Glutamatergic neuron (in vitro differentiated cells): ENCODE data around the gene NAPEPLD. TPM values are rescaled to one million over a fixed set of nuclear protein-coding genes. Genes with fewer than 3 reads are reported as not detected.

ENCODE experiments used
- DNase-seq: peaks from one replicate; pipeline ENCODE4 v3.0.0; 2022
- H3K27ac Mint-ChIP-seq: one replicate; pipeline ENCODE4 v1.8.0; 2020; ENCODE audit warnings: mild to moderate bottlenecking, mixed read lengths, inconsistent platforms; ENCODE audit not compliant: unreplicated experiment
- H3K27me3 Mint-ChIP-seq: one replicate; pipeline ENCODE4 v1.8.0; 2020; ENCODE audit warnings: mild to moderate bottlenecking, moderate library complexity, mixed read lengths, inconsistent platforms; ENCODE audit not compliant: unreplicated experiment
- H3K36me3 Mint-ChIP-seq: one replicate; pipeline ENCODE4 v1.8.0; 2020; ENCODE audit warnings: mild to moderate bottlenecking, mixed read lengths, inconsistent platforms; ENCODE audit not compliant: unreplicated experiment
- H3K4me1 Mint-ChIP-seq: one replicate; pipeline ENCODE4 v1.8.0; 2020; ENCODE audit warnings: mild to moderate bottlenecking, low read depth, mixed read lengths, inconsistent platforms; ENCODE audit not compliant: unreplicated experiment
- H3K4me3 Mint-ChIP-seq: one replicate; pipeline ENCODE4 v1.8.0; 2020; ENCODE audit warnings: mild to moderate bottlenecking, mixed read lengths, inconsistent platforms; ENCODE audit not compliant: unreplicated experiment
- H3K9me3 Mint-ChIP-seq: one replicate; pipeline ENCODE4 v1.8.0; 2020; ENCODE audit warnings: mild to moderate bottlenecking, moderate library complexity, mixed read lengths, inconsistent platforms; ENCODE audit not compliant: unreplicated experiment
- total RNA-seq: library from RNA; stranded (reverse); fragmentation: NEBNext Ultra II Directional; extraction: Animal tissue kit (Norgen Biotek cat#: 25700); gene quantifications from one replicate; pipeline ENCODE4 v1.2.1, GENCODE V29; 2021; ENCODE audit not compliant: unreplicated experiment
- TF ChIP-seq, protein P1 (sequence below): fragments of 200-600 bp; sonication (generic); IDR thresholded peaks from one replicate; pipeline ENCODE4 v1.5.0; 2021; ENCODE audit not compliant: partially characterized antibody, unreplicated experiment

The NAPEPLD gene
- total RNA-seq, 1 donor from 2014 or later: 6.5 TPM

DNA sequence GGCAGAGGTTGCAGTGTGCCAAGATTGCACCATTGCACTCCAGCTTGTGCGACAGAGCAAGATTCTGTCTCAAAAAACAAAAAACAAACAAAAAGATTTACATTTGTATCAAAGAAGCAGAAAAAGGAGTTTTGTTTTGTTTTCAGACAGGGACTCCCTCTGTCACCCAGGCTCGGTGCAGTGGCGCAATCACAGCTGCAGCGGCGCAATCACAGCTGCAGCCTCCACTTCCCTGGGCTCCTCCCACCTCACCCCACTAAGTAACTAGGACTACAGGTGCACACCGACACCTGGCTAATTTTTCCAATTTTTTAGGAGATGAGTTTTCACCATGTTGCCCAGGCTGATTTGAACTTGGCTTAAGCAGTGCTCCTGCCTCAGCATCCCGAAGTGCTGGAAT, 72.1 kb downstream of the NAPEPLD start:
- Mint-ChIP-seq H3K4me3 (no peak overlapping the region), H3K27ac (no peak overlapping the region), H3K36me3 (no peaks in the 10 kb centered on the region), H3K4me1 (peaks cover 12% of the 10 kb centered on the region), H3K27me3 (peaks cover 12% of the 10 kb centered on the region), H3K9me3 (peaks cover 3% of the 10 kb centered on the region)
- TF ChIP-seq, protein P1, sequence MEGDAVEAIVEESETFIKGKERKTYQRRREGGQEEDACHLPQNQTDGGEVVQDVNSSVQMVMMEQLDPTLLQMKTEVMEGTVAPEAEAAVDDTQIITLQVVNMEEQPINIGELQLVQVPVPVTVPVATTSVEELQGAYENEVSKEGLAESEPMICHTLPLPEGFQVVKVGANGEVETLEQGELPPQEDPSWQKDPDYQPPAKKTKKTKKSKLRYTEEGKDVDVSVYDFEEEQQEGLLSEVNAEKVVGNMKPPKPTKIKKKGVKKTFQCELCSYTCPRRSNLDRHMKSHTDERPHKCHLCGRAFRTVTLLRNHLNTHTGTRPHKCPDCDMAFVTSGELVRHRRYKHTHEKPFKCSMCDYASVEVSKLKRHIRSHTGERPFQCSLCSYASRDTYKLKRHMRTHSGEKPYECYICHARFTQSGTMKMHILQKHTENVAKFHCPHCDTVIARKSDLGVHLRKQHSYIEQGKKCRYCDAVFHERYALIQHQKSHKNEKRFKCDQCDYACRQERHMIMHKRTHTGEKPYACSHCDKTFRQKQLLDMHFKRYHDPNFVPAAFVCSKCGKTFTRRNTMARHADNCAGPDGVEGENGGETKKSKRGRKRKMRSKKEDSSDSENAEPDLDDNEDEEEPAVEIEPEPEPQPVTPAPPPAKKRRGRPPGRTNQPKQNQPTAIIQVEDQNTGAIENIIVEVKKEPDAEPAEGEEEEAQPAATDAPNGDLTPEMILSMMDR: no peak
- no peak for DNase-seq

DNA sequence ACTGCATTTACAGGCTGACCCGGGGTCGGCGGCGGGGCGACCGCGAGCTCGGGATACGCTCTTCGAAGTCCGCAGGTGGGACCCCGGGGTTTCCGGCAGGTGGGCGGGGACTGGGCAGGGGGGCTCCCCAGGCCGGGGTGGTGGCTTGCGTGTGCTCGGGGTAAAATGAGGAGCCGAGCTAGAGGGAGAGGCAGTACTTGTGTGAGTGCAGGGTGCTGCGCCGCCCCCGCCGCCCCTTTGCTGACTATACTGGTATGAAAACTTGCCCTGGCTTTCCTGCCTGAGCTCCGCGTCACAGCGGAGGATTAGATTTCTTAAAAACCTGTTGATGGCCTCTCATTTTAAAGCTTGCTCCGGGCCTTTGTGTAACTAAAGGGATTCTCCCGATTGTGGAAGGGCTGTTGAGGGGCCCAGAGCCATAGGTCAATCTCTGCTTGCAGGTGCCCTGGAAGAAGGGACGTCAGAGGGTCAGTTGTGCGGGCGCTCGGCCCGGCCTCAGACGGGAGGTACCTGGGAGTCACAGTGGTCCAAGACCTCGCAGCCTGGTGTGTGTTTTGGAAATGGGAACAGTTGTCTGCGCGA, 73.5 kb downstream of the NAPEPLD start:
- Mint-ChIP-seq H3K9me3 (peaks cover 3% of the 10 kb centered on the region), H3K4me3 (peak overlapping the region; percentile 95), H3K27me3 (peaks cover 12% of the 10 kb centered on the region), H3K36me3 (no peaks in the 10 kb centered on the region), H3K4me1 (peaks cover 12% of the 10 kb centered on the region), H3K27ac (peak overlapping the region; percentile 78)
- TF ChIP-seq, protein P1: no peak
- DNase-seq: peak; percentile 56

DNA sequence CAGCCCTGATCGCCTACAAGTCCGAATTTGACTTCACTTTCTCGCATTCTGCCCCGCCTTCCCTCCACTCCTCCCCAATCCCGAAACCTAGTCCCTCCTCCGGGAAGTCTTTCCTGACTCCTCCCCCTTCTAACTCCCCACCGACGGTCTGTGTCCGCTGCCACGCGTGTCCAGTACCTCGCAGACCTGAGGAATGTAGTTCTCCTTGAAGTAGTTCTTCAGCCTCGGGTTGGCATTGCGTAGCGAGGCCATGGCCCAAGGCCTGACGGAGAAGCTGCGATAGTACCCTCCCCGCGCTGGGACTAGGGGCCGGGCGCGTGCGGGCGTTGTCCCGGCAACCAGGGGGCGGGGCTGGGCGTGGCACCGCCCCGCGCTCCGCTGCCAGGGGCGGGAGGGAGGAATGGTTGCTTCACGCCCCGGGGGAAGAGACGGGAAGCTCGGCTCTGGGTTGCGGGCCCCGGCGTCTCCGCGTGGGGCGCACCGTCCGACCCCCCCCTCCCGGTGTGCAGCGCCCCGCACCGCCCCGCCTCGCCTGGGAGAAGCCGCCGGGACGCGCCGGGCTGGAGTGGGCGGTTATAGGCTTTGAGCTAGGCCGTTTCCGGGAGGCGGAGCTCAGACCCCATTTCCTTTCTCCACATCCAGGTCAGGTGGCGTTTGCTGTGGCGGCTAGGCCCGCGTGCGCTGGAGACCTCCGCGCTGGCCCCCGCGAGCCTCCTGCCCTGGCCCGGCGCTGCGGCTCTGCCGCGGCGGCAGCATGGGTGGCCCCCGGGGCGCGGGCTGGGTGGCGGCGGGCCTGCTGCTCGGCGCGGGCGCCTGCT, 74.2 kb downstream of the NAPEPLD start, which contains the start of the genes ARMC10 and FBXL13:
Gene ARMC10 (plus strand): TSS at position 622 of the 818 bp plus-strand sequence. CDS start 133 bp downstream, at position 755.
Gene FBXL13 (minus strand): TSS at position 278 of the 818 bp plus-strand sequence.
- peaks cover 12% of the 10 kb centered on the region for H3K27me3 Mint-ChIP-seq
- no peaks in the 10 kb centered on the region for H3K36me3 Mint-ChIP-seq
- peak within 1 kb of the TSS; percentile 78 for H3K27ac Mint-ChIP-seq
- peak; percentile 92 for DNase-seq
- peaks cover 3% of the 10 kb centered on the region for H3K9me3 Mint-ChIP-seq
- peak within 1 kb of the TSS; percentile 98 for H3K4me3 Mint-ChIP-seq
- TF ChIP-seq, protein P1: peak; percentile 34
- H3K4me1 Mint-ChIP-seq: peaks cover 12% of the 10 kb centered on the region

DNA sequence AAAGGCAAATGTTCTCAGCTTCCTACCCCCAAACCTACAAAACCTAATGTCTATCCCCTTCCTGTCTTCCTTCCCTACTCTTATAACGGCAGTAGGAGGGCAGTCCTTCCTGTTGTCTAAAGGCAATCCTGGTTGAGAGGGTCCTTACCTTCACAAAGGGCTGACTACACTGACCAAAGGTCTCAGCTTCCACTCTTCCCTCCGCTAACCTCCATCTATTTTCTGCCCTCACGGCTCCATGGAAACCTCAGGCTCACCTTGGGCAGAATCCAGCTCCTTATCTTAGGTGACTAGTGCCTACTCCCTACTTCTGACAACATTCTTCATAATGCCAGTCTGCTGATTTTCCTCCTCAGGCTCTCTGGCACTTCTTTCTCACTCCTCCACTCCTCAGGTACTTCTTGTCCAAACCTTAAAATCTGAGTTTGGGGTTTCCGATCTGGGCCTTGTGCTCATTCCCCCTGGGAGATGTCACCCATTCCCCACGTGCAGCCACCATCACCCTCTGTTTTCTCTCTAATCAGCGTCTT, 74.8 kb downstream of the NAPEPLD start:
- Mint-ChIP-seq H3K27ac (peak overlapping the region; percentile 31), H3K4me1 (peaks cover 12% of the 10 kb centered on the region), H3K4me3 (peak overlapping the region; percentile 98), H3K36me3 (no peaks in the 10 kb centered on the region), H3K27me3 (peaks cover 12% of the 10 kb centered on the region), H3K9me3 (peaks cover 3% of the 10 kb centered on the region)
- no peak for DNase-seq
- TF ChIP-seq, protein P1: no peak
